Ramos (cell line): ENCODE results near the gene TTC19.

Experiments used
- in situ Hi-C: fragments of 300-500 bp; cut with MboI; formaldehyde crosslinking; loops from one replicate; pipeline ENCODE4 v1.14.3; 2022; ENCODE audit warnings: low sequenced_read_pairs; ENCODE audit not compliant: unreplicated experiment

TTC19 gene

DNA sequence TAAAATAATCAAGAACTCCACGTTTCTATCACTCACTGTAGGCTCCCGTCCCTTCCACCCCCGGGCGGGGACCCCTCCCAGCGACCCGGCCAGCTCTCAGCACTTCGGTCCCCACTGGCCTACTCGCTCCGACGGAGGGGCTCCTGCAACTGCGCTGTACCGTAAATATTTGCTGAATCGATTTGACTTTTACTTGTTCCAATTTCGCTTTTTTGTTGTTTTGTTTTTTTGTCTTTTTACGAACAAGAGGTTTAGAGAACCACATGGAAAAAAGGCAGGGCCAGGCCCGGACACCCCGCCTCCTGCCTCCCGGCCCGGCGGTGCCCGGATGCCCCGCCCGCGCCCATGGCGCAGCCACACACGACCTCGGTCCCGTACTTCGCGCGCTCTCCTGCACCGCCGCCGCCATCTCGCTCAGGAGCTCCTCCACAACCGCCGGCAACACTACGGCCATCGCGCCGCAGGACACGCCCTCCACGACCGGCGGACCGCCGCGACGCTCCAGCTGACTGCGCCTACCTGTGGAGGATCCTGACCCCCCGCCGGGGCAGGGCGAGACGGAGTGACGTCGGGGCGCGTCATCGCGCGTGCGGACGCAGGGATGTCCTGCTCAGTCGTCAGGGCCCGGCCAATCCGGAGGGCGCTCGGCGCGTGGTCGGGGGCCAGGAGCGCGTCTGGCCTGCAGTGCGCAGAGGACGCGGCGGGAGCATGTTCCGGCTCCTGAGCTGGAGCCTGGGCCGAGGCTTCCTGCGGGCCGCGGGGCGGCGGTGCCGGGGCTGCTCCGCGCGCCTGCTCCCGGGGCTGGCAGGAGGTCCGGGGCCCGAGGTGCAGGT lies at the start of gene TTC19, which contains the start of gene ZSWIM7:
TTC19 (plus strand) TSS at position 684 of the 833 bp plus-strand sequence; CDS start at position 709, 25 bp downstream.
ZSWIM7 (minus strand) TSS at position 564 of the 833 bp plus-strand sequence; CDS start at position 454, 110 bp downstream.
- in situ Hi-C loops, result no loop called here

DNA sequence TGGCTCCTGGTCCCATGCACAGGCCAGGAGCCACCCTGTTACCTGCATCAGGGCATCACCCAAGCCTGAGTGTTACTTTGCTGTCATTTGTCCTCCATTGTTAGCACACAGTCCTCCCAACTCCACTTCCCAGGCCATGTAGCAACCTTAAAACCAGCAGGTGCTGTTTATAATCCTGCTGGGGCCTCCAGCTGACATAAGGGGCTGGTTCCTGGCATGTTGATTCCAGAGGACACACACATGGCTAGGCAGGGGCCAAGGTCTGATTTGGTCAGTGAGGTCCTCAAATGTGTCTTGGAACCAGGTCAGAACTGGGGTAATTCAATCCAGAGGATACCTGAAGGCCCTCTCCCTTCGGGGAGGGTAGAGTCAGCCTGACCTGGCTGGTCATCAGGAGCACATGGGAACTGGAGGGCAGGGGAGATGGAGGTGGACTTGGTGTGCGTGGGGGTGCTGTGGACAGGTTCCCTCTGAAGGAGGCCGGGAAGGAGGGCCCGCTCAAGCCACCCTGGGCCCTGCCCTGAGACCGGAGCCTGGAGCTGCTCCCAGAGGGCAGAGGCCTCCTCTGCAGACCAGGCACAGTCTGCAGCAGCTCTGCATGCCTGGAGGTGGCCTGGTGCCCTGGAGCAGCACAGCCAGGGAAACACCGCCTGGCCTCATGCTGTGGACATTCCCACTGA lies 48.1 kb upstream of the TTC19 start:
- in situ Hi-C loops, result no loop called here

GRCh38 chr17:15952048-15952532 lies 47.5 kb upstream of the TTC19 start:
- in situ Hi-C loops, result no loop called here

DNA sequence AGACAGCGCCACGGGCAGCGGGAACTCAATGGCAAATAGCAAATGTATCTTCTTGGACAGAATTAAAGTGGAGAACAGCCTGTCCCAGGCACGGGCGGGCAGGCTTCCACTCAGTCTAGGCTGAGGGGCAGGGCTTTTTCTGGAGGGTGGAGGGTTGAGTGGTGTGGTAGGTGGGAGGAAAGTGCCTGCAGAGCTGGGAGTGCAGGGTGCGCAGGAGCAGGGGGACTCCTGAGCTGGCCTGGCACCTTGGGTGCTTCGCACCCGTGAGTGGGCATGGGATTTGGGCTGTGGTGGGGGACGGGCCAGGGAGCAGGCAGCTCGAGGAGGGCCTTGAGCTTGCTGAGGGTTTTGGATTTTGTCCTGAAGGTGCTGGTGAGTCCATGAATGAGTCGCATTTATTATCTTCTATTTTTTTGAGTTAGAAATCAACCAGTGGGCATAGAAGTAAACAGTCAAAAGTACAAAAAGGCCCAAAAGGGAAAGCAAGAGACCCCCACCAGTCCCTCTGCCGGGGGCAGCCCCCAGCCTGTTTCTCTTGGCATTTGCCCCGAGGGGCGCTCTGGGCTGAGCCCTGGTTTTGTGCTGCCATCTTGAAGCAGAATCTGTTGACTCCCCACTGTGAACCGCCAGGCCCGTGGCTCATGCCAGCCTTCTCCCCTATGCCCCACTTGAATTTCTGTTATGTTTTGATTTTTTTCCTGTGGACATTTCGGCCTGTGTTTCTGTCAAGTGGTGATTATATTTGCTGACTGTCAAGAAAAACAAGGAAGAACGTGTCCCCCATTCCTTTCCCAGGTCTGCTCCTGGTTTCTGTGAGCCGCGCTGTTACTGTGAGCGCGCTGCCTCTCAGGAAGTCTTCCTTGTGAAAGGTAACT lies 46.5 kb upstream of the TTC19 start:
- in situ Hi-C loops, result no loop called here

DNA sequence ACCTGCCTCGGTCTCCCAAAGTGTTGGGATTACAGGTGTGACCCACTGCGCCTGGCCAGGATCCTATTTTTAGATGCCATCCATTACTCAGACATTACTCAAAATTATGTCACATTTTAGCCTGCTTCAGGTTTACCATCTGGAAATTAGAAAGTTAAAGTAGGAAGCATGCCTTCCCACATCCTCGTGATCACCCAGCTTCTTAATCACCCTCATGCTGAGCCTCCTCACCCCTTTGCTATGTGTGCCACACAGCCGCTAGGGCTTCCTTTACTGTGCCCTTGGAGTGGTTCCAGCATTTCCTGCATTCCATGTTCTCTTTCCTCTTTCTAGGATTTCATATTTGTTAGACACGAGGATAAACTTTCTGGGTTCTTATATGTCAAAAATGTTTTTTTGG lies 45.4 kb upstream of the TTC19 start:
- in situ Hi-C loops, result no loop called here

DNA sequence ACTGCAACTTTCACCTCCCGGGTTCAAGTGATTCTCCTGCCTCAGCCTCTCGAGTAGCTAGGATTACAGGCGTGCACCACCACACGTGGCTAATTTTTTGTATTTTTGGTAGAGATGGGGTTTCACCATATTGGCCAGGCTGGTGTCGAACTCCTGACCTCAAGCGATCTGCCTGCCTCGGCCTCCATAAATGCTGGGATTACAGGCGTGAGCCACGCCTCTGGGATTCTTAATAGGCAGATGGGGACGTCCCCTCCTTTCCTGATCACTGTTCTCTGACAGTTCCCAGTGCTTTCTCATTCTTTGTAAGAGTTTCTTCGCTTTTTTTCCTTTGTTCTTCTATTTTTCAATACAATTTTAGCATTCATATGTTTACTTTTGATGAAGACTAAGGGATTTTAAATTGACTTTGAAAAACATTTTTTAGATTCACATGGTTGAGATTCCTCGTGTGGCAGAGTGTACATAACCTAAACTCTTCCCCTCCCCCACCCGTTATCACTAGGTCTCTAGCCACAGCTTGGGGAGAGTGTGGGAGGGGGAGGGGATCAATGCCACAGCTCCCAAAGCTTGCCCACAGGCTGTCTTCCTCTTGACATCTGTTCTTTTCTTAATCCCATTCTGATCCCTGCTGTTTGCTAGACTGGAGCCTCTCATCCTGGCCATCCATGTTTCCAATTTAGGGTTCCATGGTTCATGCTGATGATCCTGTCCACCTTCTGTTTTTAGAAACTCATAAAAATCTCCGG lies 43.7 kb upstream of the TTC19 start:
- in situ Hi-C loops, result no loop called here

- in situ Hi-C loops, result no loop called here
Measured at GRCh38 chr17:15957206-15957605, 42.4 kb upstream of the TTC19 start.

DNA sequence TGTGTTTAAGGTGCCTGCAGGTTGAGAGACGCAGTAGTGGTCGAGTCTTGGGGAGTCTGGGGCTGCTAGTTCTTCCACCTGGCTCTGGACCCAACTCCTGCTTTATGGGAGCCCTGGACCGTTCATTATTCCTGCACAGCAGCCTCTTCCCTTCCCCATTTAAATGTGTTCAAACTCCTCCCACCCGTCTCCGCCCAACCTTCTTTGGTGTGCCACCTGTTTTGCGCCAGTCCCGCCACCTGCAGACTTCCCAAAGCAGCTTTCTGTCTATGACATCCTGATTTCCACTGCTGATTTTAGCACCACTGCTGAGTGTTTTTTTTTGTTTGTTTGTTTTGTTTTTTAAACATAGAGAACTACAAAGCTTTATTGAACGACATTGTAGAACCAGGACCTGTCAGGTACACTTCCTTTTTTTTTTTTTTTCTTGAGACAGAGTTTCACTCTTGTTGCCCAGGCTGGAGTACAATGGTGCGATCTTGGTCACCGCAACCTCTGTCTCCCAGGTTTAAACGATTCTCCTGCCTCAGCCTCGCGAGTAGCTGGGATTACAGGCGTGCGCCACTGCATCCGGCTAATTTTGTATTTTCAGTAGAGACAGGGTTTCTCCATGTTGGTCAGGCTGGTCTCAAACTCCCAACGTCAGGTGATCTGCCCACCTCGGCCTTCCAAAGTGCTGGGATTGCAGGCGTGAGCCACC lies 41.9 kb upstream of the TTC19 start:
- in situ Hi-C loops, result no loop called here

DNA sequence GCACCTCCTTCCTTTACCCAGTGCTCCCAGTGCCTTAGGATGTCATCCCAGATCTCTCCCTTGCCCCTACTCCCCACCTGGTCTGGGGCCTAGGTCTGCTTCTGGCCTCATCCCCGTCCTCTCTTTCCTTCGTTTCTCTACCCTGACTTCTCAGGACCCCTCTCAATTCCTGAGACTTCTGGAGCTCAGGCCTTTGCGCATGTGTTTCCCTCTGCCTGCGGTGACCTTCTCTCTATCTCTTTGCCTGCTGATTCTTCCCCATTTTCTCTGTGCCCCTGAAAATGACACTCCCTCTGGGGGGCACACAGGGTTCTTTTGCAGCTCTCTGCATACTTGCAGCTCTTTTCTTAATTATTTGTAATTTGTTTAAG lies 41.2 kb upstream of the TTC19 start:
- in situ Hi-C loops, result no loop called here

- in situ Hi-C loops, result no loop called here
Measured at GRCh38 chr17:15963670-15964110, 35.9 kb upstream of the TTC19 start.

- in situ Hi-C loops, result no loop called here
Measured at GRCh38 chr17:15965528-15965927, 34.1 kb upstream of the TTC19 start.

GRCh38 chr17:15966183-15966878 lies 33.3 kb upstream of the TTC19 start:
- in situ Hi-C loops, result no loop called here

DNA sequence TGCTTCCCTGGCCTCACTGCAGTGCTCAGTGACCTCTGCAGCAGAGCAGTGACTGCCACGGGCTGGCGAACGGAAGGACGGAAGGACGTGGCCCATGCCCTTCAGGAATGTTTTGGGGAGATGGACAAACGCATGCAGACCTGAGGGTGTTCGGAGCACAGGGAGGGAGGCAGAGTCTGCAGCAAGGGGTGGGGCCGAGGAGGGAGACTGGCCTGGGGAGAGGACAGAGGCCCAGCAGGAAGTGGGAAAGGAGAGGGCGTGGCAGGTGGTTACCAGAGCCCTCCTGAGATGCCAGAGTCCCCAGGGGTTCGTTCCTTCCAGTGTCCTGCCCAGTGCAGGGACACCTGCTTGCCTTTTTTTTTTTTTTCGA lies 32.8 kb upstream of the TTC19 start:
- in situ Hi-C loops, result no loop called here

DNA sequence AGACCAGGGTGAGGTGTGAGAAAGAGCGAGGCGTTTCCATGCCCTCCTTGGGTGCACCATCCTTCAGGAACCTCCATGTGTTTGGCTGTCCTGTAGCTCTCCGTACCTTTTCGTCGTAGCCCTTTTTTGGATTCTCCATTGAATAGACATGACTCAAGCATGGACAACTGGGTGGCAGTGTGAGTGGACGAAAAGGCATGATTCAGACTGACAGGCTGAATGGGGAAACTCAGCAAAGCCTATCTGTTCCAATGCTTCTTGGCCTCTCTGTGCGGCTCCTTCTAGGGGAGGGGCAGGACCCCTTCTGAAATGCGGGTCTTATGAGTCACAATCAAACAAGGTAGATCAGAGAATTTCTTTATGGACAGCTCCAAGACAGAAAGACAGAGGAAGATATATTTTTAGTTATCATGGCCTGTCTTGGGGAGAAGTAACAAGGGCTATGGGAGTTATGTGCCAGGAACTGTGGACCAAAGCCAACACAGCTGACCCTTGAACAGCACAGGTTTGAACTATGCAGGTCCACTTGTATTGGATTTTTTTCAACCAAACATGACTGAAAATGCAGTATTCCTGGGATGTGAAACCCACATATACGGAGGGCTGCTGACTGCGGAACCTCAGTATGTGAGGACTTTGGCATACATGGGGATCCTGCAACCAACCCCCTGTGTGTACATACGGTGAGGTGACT lies 31.8 kb upstream of the TTC19 start:
- in situ Hi-C loops, result no loop called here

DNA sequence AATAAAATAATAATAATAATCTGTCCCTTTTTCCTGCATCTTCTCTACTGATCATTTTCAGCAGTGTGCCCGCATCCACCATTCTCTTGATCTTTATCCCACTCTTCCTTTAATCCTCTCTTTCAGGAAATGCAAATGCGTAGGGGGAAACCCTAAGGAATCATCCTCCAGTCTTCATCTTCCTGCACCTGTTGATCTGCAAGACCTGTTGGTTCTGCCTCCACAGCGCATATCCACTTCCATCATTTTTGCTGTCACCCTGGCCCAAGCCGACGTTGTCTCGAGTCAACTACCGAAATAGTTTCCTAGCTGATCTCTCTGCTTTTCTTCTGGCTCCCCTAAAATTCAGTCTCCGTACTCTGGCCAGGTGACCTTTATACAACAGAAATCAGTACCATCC lies 30.2 kb upstream of the TTC19 start:
- in situ Hi-C loops, result no loop called here

DNA sequence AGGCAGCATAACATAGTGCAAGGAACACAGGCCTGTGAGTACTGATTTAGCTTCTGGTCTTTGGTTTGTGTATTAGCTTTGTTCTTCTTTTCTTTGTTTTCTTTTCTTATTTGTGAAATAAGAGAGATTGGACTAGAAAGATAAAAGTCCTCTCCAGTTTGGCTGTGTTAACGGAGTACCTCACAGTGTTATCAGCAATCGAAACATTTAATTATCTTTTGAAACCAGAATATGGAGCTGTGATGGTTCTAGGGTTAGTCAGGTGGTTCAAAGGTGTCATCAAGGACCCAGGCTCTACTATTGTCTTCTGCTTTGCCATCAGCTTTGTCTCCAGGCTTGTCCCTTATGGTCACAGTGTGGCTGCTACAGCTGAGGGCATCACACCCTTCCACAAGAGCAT lies 29.1 kb upstream of the TTC19 start:
- in situ Hi-C loops, result no loop called here

DNA sequence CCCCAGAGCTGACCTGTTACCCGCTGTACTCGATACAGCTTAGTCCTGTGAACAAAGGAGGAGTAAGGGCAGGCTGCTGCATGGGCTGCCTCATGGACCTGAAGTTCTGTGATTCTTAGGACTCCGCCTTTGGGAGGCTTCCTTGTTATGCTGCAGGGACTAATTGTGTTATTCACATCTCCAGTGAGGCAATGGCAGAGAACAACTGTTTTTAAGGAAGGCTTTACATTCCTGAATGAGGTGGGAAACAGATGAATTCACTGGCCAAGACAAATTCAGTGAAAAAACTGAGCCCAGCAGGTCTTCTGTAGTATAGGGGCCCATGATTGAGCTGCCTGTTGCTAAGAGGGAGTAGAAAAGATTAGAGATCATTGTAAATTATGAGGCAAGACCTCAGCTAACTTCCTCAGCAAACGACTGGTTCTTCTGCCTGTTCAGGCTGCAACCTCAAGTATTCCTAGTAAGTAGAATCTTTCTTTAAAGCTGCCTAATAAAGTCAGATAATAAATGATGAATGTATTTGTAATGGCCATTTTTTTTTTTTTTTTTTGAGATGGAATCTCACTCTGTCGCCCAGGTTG lies 28.4 kb upstream of the TTC19 start:
- in situ Hi-C loops, result no loop called here

- in situ Hi-C loops, result no loop called here
Measured at GRCh38 chr17:15971882-15972281, 27.7 kb upstream of the TTC19 start.
